SKM-1 treated with dmso at 0.1 percent for 144 hours (cell line): Measurements from ENCODE around the gene MCC.

Source experiments
- DNase-seq: peaks from one replicate; lab custom pipeline; 2025; ENCODE audit not compliant: unreplicated experiment; lab: John Stamatoyannopoulos, UW

MCC gene

GRCh38 chr5:113230711-113231652, 257.3 kb downstream of the MCC start:
- DNase-seq, result no peak

GRCh38 chr5:113227798-113228197, 260.5 kb downstream of the MCC start:
- DNase-seq, result no peak

GRCh38 chr5:113226116-113226736, 262.0 kb downstream of the MCC start:
- no peak for DNase-seq

- no peak for DNase-seq
These were observed 263.0 kb downstream of the MCC start for GRCh38 chr5:113225259-113225658.

- no peak for DNase-seq
These were observed 263.6 kb downstream of the MCC start for GRCh38 chr5:113224605-113225065.

- DNase-seq, result no peak
These were observed 264.2 kb downstream of the MCC start for GRCh38 chr5:113223831-113224604.

- DNase-seq, result no peak
These were observed 264.9 kb downstream of the MCC start for GRCh38 chr5:113223315-113223714.

- no peak for DNase-seq
These were observed 266.7 kb downstream of the MCC start for GRCh38 chr5:113221294-113222176.

GRCh38 chr5:113219695-113220094, 268.6 kb downstream of the MCC start:
- DNase-seq, result no peak

GRCh38 chr5:113218906-113219517, 269.2 kb downstream of the MCC start:
- DNase-seq, result no peak

GRCh38 chr5:113218200-113218599, 270.1 kb downstream of the MCC start:
- DNase-seq, result no peak

- no peak for DNase-seq
These were observed 270.6 kb downstream of the MCC start for GRCh38 chr5:113217619-113218184.

GRCh38 chr5:113216545-113216944, 271.7 kb downstream of the MCC start:
- no peak for DNase-seq

GRCh38 chr5:113215401-113216060, 272.7 kb downstream of the MCC start:
- no peak for DNase-seq

- no peak for DNase-seq
These were observed 273.5 kb downstream of the MCC start for GRCh38 chr5:113214606-113215323.

- no peak for DNase-seq
These were observed 274.5 kb downstream of the MCC start for GRCh38 chr5:113213551-113214425.

- DNase-seq, result no peak
These were observed 275.9 kb downstream of the MCC start for GRCh38 chr5:113212244-113212920.
